OCI-LY7 (cell line): ENCODE results near the gene PDE11A. TPM values are rescaled to one million over a fixed set of nuclear protein-coding genes. Genes with fewer than 3 reads are reported as not detected.

Experiments used
- BruUV-seq: library from RNA; stranded (reverse); fragments of 400-500 nt; replicated peaks from 2 replicates; lab custom pipeline; 2021; lab: Mats Ljungman, UMichigan
- CTCF ChIA-PET: fragments of 300-600 bp; sonication (Branson Sonifier 250); formaldehyde crosslinking; loops from one replicate; lab custom pipeline; 2022; ENCODE audit warnings: antibody characterized with exemption; ENCODE audit not compliant: unreplicated experiment; lab: Charles Lee
- POLR2A ChIA-PET: fragments of 300-600 bp; sonication (Branson Sonifier 250); formaldehyde crosslinking; loops from one replicate; lab custom pipeline; 2022; ENCODE audit warnings: antibody characterized with exemption; lab: Charles Lee
- DNase-seq: peaks from one replicate; pipeline ENCODE4 v3.0.0-alpha.2; 2015; ENCODE audit warnings: low spot score
- H2AFZ ChIP-seq: fragments of 200-600 bp; sonication (generic), shearing (Covaris generic); 2 replicates; pipeline ENCODE4 v1.6.1; 2014; ENCODE audit warnings: mild to moderate bottlenecking, antibody characterized with exemption, low read length, moderate library complexity
- H3K27ac ChIP-seq: fragments of 200-600 bp; sonication (generic); 2 replicates; pipeline ENCODE4 v1.5.1; 2014; ENCODE audit warnings: mixed run types, low read depth, mild to moderate bottlenecking, moderate library complexity, low read length, inconsistent platforms; ENCODE audit not compliant: poor library complexity, severe bottlenecking
- H3K36me3 ChIP-seq: fragments of 200-600 bp; sonication (generic); 2 replicates; pipeline ENCODE4 v1.6.1; 2014; ENCODE audit warnings: mild to moderate bottlenecking, antibody characterized with exemption, low read length, moderate library complexity, mixed read lengths; ENCODE audit not compliant: insufficient read depth
- H3K4me1 ChIP-seq: fragments of 200-600 bp; sonication (generic); 2 replicates; pipeline ENCODE4 v1.5.1; 2014; ENCODE audit warnings: mild to moderate bottlenecking, low read length; ENCODE audit not compliant: insufficient read depth, poor library complexity, severe bottlenecking
- H3K4me2 ChIP-seq: fragments of 200-600 bp; sonication (generic); 2 replicates; pipeline ENCODE4 v1.6.1; 2014; ENCODE audit warnings: mild to moderate bottlenecking, low read length
- H3K4me3 ChIP-seq: fragments of 200-600 bp; sonication (generic); 2 replicates; pipeline ENCODE4 v1.5.1; 2014; ENCODE audit warnings: mild to moderate bottlenecking, low read depth, low read length; ENCODE audit not compliant: poor library complexity, severe bottlenecking
- H3K79me2 ChIP-seq: fragments of 200-600 bp; sonication (generic); 2 replicates; pipeline ENCODE4 v1.6.1; 2016; ENCODE audit warnings: low read depth, mild to moderate bottlenecking, low read length, moderate library complexity, mixed read lengths; ENCODE audit not compliant: insufficient read depth
- H3K9me2 ChIP-seq: fragments of 200-600 bp; sonication (generic); 2 replicates; pipeline ENCODE4 v1.6.1; 2016; ENCODE audit warnings: mild to moderate bottlenecking, low read length, mixed read lengths; ENCODE audit not compliant: insufficient read depth
- H3K9me3 ChIP-seq: fragments of 200-600 bp; sonication (generic); 2 replicates; pipeline ENCODE4 v1.6.1; 2014; ENCODE audit warnings: mild to moderate bottlenecking, mixed run types, low read length, mixed read lengths
- H4K20me1 ChIP-seq: fragments of 200-600 bp; sonication (generic); 2 replicates; pipeline ENCODE4 v1.6.1; 2014; ENCODE audit warnings: mild to moderate bottlenecking, antibody characterized with exemption, low read length, moderate library complexity, mixed read lengths; ENCODE audit not compliant: insufficient read depth
- CTCF ChIP-seq: fragments of 200-600 bp; sonication (generic); conservative IDR thresholded peaks from 2 replicates; pipeline ENCODE4 v1.5.1; 2014; ENCODE audit warnings: mild to moderate bottlenecking, antibody characterized with exemption, low read length, moderate library complexity, mixed read lengths
- EZH2phosphoT487 ChIP-seq: fragments of 200-600 bp; sonication (generic); IDR thresholded peaks from 2 replicates; pipeline ENCODE4 v1.6.1; 2018; ENCODE audit warnings: low read depth, borderline replicate concordance, mild to moderate bottlenecking, mixed run types, antibody characterized with exemption, low read length, moderate library complexity, mixed read lengths
- intact Hi-C: fragments of 100-400 bp; cut with micrococcal nuclease; formaldehyde crosslinking; loops from one replicate; pipeline ENCODE4 v1.10.0; 2022; ENCODE audit not compliant: unreplicated experiment
- total RNA-seq, 2 experiments: library from RNA; depleted of rRNA in 1 of 2; stranded (reverse); fragments of >200 nt in 1 of 2; shearing (Covaris generic) in 1 of 2; gene quantifications; 2 replicates each; pipeline ENCODE4 v1.2.3, GENCODE V29; 2014 to 2022

Gene PDE11A
- total RNA-seq, 2 experiments from 2014 or later, result 0.03 TPM; not detected in 1

- Histone ChIP-seq H3K27ac (peak overlapping the region; percentile 49), H3K9me2 (no peaks in the 10 kb centered on the region), H4K20me1 (no peaks in the 10 kb centered on the region), H3K4me3 (peak overlapping the region; percentile 48), H3K9me3 (no peaks in the 10 kb centered on the region), H3K4me1 (peaks cover 47% of the 10 kb centered on the region), H3K4me2 (peak overlapping the region; percentile 70), H3K79me2 (no peaks in the 10 kb centered on the region), H2AFZ (peak overlapping the region; percentile 92), H3K36me3 (no peaks in the 10 kb centered on the region)
- POLR2A ChIA-PET, result interaction anchor here (0.6 to 1.6 kb wide), 8 partner anchors 11 to 414 kb away, joined by 3 to 6 read pairs (median 3); partner anchors contain the start of gene HNRNPA3
- peak; percentile 70 for DNase-seq
- CTCF ChIA-PET, result interaction anchor here (0.7 kb wide), 1 partner anchor 140 kb away, joined by 3 read pairs; no protein-coding TSS in a partner anchor
- intact Hi-C loops, result no loop called here
- BruUV-seq, result no TSS peak
- TF ChIP-seq EZH2phosphoT487, result no peak
- no peak for TF ChIP-seq CTCF
Measured at GRCh38 chr2:177625744-177626650, 446.6 kb downstream of the PDE11A start.

GRCh38 chr2:177622521-177622920 is 450.1 kb downstream of the PDE11A start:
- H2AFZ ChIP-seq, result no peak overlapping the region

More at GRCh38 chr2:177622521-177622920, 450.1 kb downstream of the PDE11A start:
- H3K4me1 ChIP-seq, result peaks cover 20% of the 10 kb centered on the region
- no peaks in the 10 kb centered on the region for H4K20me1 ChIP-seq
- intact Hi-C loops, result no loop called here
- H3K4me3 ChIP-seq, result no peak overlapping the region
- TF ChIP-seq CTCF, result no peak
- no peak for TF ChIP-seq EZH2phosphoT487
- no peaks in the 10 kb centered on the region for H3K79me2 ChIP-seq
- no peak overlapping the region for H3K4me2 ChIP-seq
- H3K36me3 ChIP-seq, result no peaks in the 10 kb centered on the region
- no TSS peak for BruUV-seq
- ChIA-PET CTCF (no interaction called here), POLR2A (no interaction called here)
- H3K9me3 ChIP-seq, result no peaks in the 10 kb centered on the region
- no peaks in the 10 kb centered on the region for H3K9me2 ChIP-seq
- DNase-seq, result no peak
- no peak overlapping the region for H3K27ac ChIP-seq
